Pancreas (tissue), 10 donors: ENCODE results near the gene CRLF2. TPM values are rescaled to one million over a fixed set of nuclear protein-coding genes. Genes with fewer than 3 reads are reported as not detected.
A peak's percentile ranks its signal among the peaks of the same experiment; 100 is the strongest.
"Not testable (repeated sequence)": the region's sequence is repeated elsewhere in the genome, so short reads cannot be mapped to it uniquely, and the experiment has no call there.

Source experiments
- ATAC-seq, 4 donors: fragments of 200-7000 bp; cut with Tn5 transposase; one replicate each; pipeline versions ENCODE4 v1.8.0 to v1.9.1; 2020; ENCODE audit warnings: mild to moderate bottlenecking in 4 of 4, moderate library complexity in 4 of 4
- DNase-seq, 6 donors: peaks; one replicate each; pipeline ENCODE4 v3.0.0-alpha.2; 2020
- FAIRE-seq: peaks from 2 replicates; lab custom pipeline; 2012; peaks lifted over from hg19 to GRCh38; lab: Jason Lieb, UNC
- H3K27ac ChIP-seq, 4 donors: fragments of 200-600 bp; sonication (generic); 1 replicate in 3 of 4; 2 replicates in 1 of 4; pipeline versions ENCODE4 v1.5.0 to v1.8.0; 2020
- H3K27me3 ChIP-seq, 4 donors: fragments of 200-600 bp; one replicate each; pipeline ENCODE4 v1.8.0; 2021
- H3K36me3 ChIP-seq, 3 donors: fragments of 200-600 bp; sonication (generic) in 1 of 3; one replicate each; pipeline versions ENCODE4 v1.5.0 to v1.8.0; 2020 to 2021
- H3K4me1 ChIP-seq, 3 donors: fragments of 200-600 bp; one replicate each; pipeline ENCODE4 v1.8.0; 2021
- H3K4me3 ChIP-seq, 4 donors: fragments of 200-600 bp; sonication (generic) in 2 of 4; one replicate each; pipeline versions ENCODE4 v1.5.0 to v1.8.0; 2020 to 2021
- H3K9me3 ChIP-seq, 4 donors: fragments of 200-600 bp; one replicate each; pipeline ENCODE4 v1.8.0; 2021
- WGBS, 2 donors: extraction: QIAGEN DNeasy Blood & Tissue Kit; methylation state at CpG; one replicate each; pipeline ENCODE4 v1.1.7; 2013; 5-methylcytosine and 5-hydroxymethylcytosine counted together
- intact Hi-C, 3 donors: fragments of 100-400 bp; cut with DNase I; formaldehyde crosslinking; loops; one replicate each; pipeline versions ENCODE4 v1.11.1 to v1.14.2; 2022
- polyA plus RNA-seq, 2 donors: library from polyadenylated mRNA; stranded (reverse); fragments of 200-250 nt; gene quantifications; one replicate each; pipeline ENCODE4 v1.2.3, GENCODE V29; 2013
- total RNA-seq, 6 donors: library from RNA; stranded (reverse); fragmentation: NEBNext Ultra II Directional in 4 of 6; extraction: Animal tissue kit (Norgen Biotek cat#: 25700) in 4 of 6; gene quantifications; one replicate each; pipeline versions ENCODE4 v1.2.1 to v1.2.4, GENCODE V29; 2021 to 2023
- TF ChIP-seq, protein P1 (sequence below), 4 donors: fragments of 200-600 bp; sonication (generic) in 3 of 4; IDR thresholded peaks; one replicate each; pipeline versions ENCODE4 v1.5.0 to v1.8.0; 2021; ENCODE audit warnings: antibody characterized with exemption in 4 of 4
- donor health status: healthy with polysubstance abuse.
- donor health status: DM: no; HTN: no; CAD: no; lungs with moderate emphysema.
- donor health status: DM: no; HTN: no; CAD: no.
- donor health status: control.
- donor health status: control.
- donor health status: Bipolar disorder and iron deficiency.
- donor health status: DM: yes; HTN: yes; CAD: no.
- donor health status: DM: no; HTN: no; CAD: no.
- donor health status: DM: no; HTN: no; CAD: no.
- donor health status: DM: yes; HTN: yes; CAD: no.

Gene CRLF2
- total and polyA plus RNA-seq, 8 donors: 0.07 to 0.12 TPM; not detected in 6

DNA sequence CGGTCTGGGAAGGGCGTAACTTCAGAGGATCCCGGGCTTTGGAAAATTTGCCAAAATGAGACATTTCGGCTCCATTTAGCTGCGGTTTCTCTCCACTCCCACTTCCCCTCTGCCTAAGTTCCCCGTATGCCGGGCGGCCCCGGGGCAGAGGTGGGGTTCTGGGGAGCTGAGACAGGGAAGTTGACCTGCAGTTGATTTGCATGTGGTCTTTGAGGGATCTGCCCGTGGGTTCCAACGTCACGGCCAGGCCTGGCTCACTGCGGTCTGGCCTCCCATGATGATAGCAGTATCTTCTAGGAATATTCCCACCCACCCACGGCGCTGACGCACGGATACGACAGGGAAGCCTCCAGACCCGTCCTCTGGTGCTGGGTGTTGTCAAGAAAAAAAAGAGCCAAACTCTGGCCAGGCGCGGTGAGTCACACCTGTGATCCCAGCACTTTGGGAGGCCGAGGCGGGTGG is 27.3 kb upstream of the CRLF2 start:
- Histone ChIP-seq H3K4me1 (no peaks in the 10 kb centered on the region), H3K9me3 (no peaks in the 10 kb centered on the region), H3K4me3 (no peak overlapping the region), H3K27me3 (no peaks in the 10 kb centered on the region), H3K36me3 (no peaks in the 10 kb centered on the region), H3K27ac (no peak overlapping the region)
- FAIRE-seq: no peak
- peak in 2 of 4 donors; percentile 70 to 85 for ATAC-seq
- DNase-seq: peak in 3 of 6 donors; percentile 9 to 64 (median 42)
- TF ChIP-seq, protein P1, sequence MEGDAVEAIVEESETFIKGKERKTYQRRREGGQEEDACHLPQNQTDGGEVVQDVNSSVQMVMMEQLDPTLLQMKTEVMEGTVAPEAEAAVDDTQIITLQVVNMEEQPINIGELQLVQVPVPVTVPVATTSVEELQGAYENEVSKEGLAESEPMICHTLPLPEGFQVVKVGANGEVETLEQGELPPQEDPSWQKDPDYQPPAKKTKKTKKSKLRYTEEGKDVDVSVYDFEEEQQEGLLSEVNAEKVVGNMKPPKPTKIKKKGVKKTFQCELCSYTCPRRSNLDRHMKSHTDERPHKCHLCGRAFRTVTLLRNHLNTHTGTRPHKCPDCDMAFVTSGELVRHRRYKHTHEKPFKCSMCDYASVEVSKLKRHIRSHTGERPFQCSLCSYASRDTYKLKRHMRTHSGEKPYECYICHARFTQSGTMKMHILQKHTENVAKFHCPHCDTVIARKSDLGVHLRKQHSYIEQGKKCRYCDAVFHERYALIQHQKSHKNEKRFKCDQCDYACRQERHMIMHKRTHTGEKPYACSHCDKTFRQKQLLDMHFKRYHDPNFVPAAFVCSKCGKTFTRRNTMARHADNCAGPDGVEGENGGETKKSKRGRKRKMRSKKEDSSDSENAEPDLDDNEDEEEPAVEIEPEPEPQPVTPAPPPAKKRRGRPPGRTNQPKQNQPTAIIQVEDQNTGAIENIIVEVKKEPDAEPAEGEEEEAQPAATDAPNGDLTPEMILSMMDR (IDR thresholded peaks at IDR 0.05): no peak
- WGBS, 2 donors: 84 to 95% methylated on average over 23 of the region's 23 CpGs
- intact Hi-C loops: no loop called here

DNA sequence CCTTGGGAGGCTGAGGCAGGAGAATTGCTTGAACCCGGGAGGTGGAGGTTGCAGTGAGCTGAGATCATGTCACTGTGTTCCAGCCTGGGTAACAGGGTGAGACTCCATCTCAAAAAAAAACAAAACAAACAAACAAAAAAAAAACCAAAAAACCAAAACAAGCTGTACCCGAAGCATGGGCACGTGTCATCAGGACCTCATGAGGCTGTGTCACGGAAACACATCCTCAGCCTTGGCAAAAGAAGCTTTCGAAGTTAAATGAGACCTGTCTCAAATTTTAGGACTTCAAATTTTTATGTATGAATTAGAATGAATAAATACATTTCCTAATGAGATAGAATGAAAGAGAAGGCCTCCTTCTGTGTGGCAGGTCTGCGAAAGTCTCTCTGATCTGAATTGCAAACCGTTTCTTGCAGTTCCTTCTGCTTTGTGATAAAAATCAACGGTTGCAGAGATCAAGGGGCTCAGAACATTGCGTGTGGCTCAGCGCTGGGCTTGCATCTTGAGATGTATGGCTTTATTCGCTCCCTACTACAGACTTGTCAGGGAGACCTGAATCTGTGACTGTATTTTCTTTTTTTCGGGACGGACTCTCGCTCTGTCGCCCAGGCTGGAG is 19.5 kb upstream of the CRLF2 start:
- 63 to 68% methylated on average over 15 of the region's 15 CpGs for WGBS, 2 donors
- intact Hi-C loops: no loop called here
- ATAC-seq (no peak), FAIRE-seq (no peak), DNase-seq (peak in 1 of 6 donors; percentile 2)
- Histone ChIP-seq H3K4me1 (no peaks in the 10 kb centered on the region), H3K4me3 (no peak overlapping the region), H3K27me3 (no peaks in the 10 kb centered on the region), H3K9me3 (no peaks in the 10 kb centered on the region), H3K36me3 (no peaks in the 10 kb centered on the region), H3K27ac (no peak overlapping the region)
- TF ChIP-seq, protein P1 (IDR thresholded peaks at IDR 0.05): no peak

DNA sequence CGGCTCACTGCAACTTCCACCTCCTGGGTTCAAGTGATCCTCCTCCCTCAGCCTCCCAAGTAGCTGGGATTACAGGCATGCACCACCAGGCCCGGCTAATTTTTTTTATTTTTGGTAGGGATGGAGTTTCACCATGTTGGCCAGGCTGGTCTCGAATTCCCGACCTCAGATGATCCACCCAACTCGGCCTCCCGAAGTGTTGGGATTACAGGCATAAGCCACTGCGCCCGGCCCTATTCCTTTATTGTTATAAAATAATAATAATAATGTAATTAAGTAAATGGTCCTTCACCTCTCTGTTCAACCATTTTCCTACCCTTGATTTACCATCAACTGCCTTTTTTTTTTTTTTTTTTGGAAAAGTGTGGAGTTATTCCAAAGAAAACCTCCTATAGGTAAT is 15.7 kb upstream of the CRLF2 start:
- H3K9me3 ChIP-seq, intact Hi-C loops, H3K36me3 ChIP-seq, H3K27ac ChIP-seq, H3K27me3 ChIP-seq, H3K4me1 ChIP-seq, ATAC-seq, FAIRE-seq, H3K4me3 ChIP-seq, DNase-seq: not testable (repeated sequence)
- WGBS, 2 donors: 70 to 81% methylated on average over 8 of the region's 8 CpGs

DNA sequence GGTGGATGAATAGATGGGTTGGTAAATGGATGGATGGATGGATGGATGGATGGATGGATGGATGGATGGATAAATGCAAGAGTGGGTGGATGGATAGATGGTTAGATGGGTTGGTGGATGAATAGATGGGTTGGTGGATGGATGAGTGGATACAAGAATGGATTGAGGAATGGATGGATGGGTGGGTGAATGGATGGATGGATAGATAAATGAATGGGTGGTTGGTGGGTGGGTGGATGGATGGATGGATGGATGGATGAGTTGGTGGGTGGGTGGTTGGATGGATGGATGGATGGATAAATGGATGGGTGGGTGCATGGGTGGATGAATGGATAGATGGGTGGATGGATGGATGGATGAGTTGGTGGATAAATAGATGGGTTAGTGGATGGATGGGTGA is 13.8 kb upstream of the CRLF2 start:
- no peaks in the 10 kb centered on the region for H3K9me3 ChIP-seq
- no peak overlapping the region for H3K4me3 ChIP-seq
- intact Hi-C loops: no loop called here
- H3K4me1 ChIP-seq: no peaks in the 10 kb centered on the region
- no peak for FAIRE-seq
- no peak for ATAC-seq
- H3K27ac ChIP-seq: no peak overlapping the region
- H3K36me3 ChIP-seq: no peaks in the 10 kb centered on the region
- no peak for DNase-seq
- no peaks in the 10 kb centered on the region for H3K27me3 ChIP-seq
- TF ChIP-seq, protein P1 (IDR thresholded peaks at IDR 0.05): no peak

DNA sequence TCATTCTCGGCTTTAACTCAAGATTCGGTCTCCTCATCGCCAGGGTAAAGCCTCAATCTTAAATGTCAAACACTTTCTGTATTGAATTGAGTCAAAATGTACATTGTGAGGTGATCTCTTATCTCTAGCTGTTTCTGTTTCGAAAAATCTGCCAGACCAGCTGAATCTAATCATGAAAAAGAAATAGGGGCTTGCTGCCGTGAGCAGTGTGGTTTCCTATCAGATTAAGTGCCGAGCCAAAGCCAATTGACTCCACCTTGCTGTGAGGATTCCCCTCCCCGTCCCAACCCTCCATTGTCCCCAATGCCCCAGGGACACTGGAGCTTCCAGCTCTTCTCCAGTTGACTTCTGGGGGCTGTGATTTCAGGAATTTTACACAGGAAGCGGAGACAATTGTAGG is 12.5 kb upstream of the CRLF2 start:
- no peaks in the 10 kb centered on the region for H3K4me1 ChIP-seq
- H3K27ac ChIP-seq: no peak overlapping the region
- intact Hi-C loops: no loop called here
- FAIRE-seq (no peak), DNase-seq (peak in 1 of 6 donors; percentile 6), ATAC-seq (no peak)
- TF ChIP-seq, protein P1 (IDR thresholded peaks at IDR 0.05): no peak
- no peaks in the 10 kb centered on the region for H3K9me3 ChIP-seq
- H3K36me3 ChIP-seq: no peaks in the 10 kb centered on the region
- H3K4me3 ChIP-seq: no peak overlapping the region
- H3K27me3 ChIP-seq: no peaks in the 10 kb centered on the region
- 30 to 36% methylated on average over 8 of the region's 8 CpGs for WGBS, 2 donors
